ENCODE results near the gene CNTN4. TPM values are rescaled to one million over a fixed set of nuclear protein-coding genes. Genes with fewer than 3 reads are reported as not detected.

CNTN4 gene
- total and polyA plus RNA-seq, 7 donors, result 0.17 to 3.2 (median 0.42) TPM

DNA sequence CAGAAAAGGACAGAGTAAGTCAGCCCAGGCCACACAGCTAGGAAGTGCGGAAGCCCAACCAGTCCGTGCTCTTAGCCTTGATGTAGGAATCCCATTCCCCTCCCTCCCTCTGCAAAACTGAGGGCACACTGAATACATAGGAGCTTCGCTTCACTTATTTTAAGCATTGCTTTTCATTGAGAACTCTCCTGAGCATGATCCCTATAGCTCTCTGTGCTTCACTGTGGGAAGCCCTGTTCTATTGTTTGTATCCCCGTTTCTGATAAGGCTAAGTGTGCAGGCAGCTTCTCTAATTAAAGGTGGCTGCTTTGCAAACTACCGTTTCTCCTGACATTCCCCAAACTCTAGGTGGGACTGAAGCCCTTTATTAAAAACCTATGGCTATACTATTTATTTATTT is 981.6 kb downstream of the CNTN4 start:
- WGBS, 3 donors, result 69 to 73% (median 72%) methylated on average over 5 of the region's 5 CpGs
- Histone ChIP-seq H3K9me3 (no peaks in the 10 kb centered on the region), H3K4me1 (no peaks in the 10 kb centered on the region), H3K27me3 (ENCODE audit: insufficient read depth in 3 of 3, low read length in 2 of 3) (no peaks in the 10 kb centered on the region), H3K4me3 (no peak overlapping the region), H3K27ac (no peak overlapping the region), H3K36me3 (ENCODE audit: insufficient read depth in 1 of 2, low read depth in 1 of 2) (no peaks in the 10 kb centered on the region)
- TF ChIP-seq, protein P1, sequence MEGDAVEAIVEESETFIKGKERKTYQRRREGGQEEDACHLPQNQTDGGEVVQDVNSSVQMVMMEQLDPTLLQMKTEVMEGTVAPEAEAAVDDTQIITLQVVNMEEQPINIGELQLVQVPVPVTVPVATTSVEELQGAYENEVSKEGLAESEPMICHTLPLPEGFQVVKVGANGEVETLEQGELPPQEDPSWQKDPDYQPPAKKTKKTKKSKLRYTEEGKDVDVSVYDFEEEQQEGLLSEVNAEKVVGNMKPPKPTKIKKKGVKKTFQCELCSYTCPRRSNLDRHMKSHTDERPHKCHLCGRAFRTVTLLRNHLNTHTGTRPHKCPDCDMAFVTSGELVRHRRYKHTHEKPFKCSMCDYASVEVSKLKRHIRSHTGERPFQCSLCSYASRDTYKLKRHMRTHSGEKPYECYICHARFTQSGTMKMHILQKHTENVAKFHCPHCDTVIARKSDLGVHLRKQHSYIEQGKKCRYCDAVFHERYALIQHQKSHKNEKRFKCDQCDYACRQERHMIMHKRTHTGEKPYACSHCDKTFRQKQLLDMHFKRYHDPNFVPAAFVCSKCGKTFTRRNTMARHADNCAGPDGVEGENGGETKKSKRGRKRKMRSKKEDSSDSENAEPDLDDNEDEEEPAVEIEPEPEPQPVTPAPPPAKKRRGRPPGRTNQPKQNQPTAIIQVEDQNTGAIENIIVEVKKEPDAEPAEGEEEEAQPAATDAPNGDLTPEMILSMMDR (IDR thresholded peaks at IDR 0.05), result no peak
- intact Hi-C loops (cut with DNase I), result no loop called here
- DNase-seq, result no peak
- ATAC-seq, result no peak

DNA sequence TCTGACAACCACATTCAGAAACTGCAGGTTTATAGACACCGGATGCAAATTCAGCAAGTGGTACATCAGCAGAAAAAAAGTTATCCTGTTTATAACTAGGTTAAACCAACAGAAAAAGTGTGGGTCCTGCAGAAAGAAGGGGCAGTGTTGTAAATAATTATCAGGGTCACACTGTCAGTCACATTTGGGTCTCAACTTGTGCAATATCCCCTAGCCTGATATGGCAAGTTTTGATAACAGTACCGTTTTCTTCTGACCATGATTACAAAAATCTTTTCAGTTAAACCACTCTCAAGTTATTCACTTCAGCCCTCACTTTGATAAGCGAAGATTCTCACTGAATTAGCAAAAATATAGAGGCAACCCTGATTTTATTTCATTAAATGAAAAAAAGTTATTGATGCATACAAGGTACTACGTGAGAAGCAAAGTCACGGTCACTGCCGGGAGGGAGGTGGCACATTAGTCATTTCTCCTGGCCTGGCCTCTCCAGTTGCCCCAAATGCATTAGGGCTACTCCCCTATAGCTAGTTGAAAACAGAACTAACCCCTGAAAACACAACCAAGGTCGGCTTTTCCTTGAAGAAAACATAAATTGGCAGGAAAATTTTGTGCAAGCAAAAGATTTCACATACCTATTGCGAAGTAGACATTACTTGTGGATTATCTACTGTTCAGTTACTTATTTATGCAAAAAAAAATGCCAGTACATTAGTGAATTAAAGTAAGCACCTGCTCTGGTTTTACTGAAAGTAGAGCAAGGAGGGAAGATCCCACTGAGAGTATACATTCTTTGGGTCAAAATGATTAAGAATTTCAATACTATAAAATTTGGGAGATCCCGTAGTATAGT is 982.9 kb downstream of the CNTN4 start:
- no peak overlapping the region for H3K4me3 ChIP-seq
- H3K27me3 ChIP-seq (ENCODE audit: insufficient read depth in 3 of 3, low read length in 2 of 3), result no peaks in the 10 kb centered on the region
- 76 to 79% (median 76%) methylated on average over 9 of the region's 9 CpGs for WGBS, 3 donors
- intact Hi-C loops (cut with DNase I), result no loop called here
- ATAC-seq, result no peak
- no peaks in the 10 kb centered on the region for H3K36me3 ChIP-seq (ENCODE audit: insufficient read depth in 1 of 2, low read depth in 1 of 2)
- TF ChIP-seq, protein P1 (IDR thresholded peaks at IDR 0.05), result no peak
- DNase-seq, result no peak
- no peaks in the 10 kb centered on the region for H3K4me1 ChIP-seq
- no peak overlapping the region for H3K27ac ChIP-seq
- H3K9me3 ChIP-seq, result no peaks in the 10 kb centered on the region

- WGBS, 3 donors, result 66 to 68% (median 67%) methylated on average over 2 of the region's 2 CpGs
These were observed 983.7 kb downstream of the CNTN4 start for GRCh38 chr3:3082234-3082924.

GRCh38 chr3:3084890-3085289 is 986.2 kb downstream of the CNTN4 start:
- H3K4me3 ChIP-seq, result no peak overlapping the region
- no peaks in the 10 kb centered on the region for H3K9me3 ChIP-seq
- TF ChIP-seq, protein P1 (IDR thresholded peaks at IDR 0.05), result no peak
- intact Hi-C loops (cut with DNase I), result no loop called here
- peaks cover 3% of the 10 kb centered on the region for H3K4me1 ChIP-seq
- ATAC-seq (no peak), DNase-seq (no peak)
- no peaks in the 10 kb centered on the region for H3K36me3 ChIP-seq (ENCODE audit: insufficient read depth in 1 of 2, low read depth in 1 of 2)
- no peak overlapping the region for H3K27ac ChIP-seq
- no peaks in the 10 kb centered on the region for H3K27me3 ChIP-seq (ENCODE audit: insufficient read depth in 3 of 3, low read length in 2 of 3)
- 54 to 67% (median 61%) methylated on average over 3 of the region's 3 CpGs for WGBS, 3 donors

More at GRCh38 chr3:3082234-3082924, 983.7 kb downstream of the CNTN4 start:
- ATAC-seq (no peak), DNase-seq (no peak)
- H3K27me3 ChIP-seq (ENCODE audit: insufficient read depth in 3 of 3, low read length in 2 of 3), result no peaks in the 10 kb centered on the region
- H3K4me3 ChIP-seq, result no peak overlapping the region
- H3K9me3 ChIP-seq, result no peaks in the 10 kb centered on the region
- TF ChIP-seq, protein P1 (IDR thresholded peaks at IDR 0.05), result no peak
- H3K36me3 ChIP-seq (ENCODE audit: insufficient read depth in 1 of 2, low read depth in 1 of 2), result no peaks in the 10 kb centered on the region
- H3K27ac ChIP-seq, result no peak overlapping the region
- H3K4me1 ChIP-seq, result peaks cover 3% of the 10 kb centered on the region
- intact Hi-C loops (cut with DNase I), result no loop called here

Data from psoas muscle (tissue), 8 donors.